Activated CD4-positive, alpha-beta T cell treated with anti-CD3 and anti-CD28 coated beads for 1 hour (primary cell): ENCODE results near the gene NATD1.
"Not testable (repeated sequence)": the region's sequence is repeated elsewhere in the genome, so short reads cannot be mapped to it uniquely, and the experiment has no call there.

Source experiments
- DNase-seq: peaks from one replicate; pipeline ENCODE4 v3.0.0-alpha.2; 2020

The NATD1 gene

DNA sequence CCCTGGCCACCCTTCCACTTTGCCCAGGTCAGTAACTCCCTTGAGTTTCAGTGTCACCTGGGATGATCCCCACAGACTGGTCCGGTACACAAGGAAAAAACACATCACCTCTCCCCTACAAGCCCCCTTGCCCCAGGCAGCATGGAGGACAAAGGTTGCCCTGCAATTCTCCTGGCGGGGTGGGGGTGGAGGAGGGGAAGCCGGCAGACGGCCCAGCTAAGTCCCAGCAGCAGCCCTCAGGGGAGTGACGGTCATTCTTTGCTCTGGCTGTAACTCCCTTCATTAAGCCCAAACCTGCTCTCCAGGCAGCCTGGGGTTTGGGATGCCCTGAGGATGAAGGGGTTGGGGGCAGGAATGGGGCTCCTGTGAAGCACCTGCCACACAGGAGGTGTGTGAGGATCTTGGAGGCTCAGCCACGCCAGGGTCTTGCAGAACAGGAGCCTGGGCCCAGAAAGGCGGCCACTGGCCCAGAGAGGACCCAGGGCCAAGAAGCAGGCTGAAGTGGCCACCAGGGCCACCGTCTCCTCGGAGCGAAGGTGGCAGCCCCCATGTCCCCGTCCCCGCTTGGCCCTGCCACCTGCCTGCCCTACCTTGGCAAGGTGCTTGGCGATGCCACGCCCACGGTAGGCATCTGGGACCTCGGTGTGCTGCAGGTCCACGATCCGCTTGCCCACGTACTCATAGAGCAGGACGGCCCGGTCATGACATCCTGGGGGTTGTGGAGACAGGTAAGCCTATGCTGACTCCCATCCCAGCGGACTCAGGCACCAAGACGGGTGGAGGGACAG lies 9.5 kb downstream of the NATD1 start:
- no peak for DNase-seq

DNA sequence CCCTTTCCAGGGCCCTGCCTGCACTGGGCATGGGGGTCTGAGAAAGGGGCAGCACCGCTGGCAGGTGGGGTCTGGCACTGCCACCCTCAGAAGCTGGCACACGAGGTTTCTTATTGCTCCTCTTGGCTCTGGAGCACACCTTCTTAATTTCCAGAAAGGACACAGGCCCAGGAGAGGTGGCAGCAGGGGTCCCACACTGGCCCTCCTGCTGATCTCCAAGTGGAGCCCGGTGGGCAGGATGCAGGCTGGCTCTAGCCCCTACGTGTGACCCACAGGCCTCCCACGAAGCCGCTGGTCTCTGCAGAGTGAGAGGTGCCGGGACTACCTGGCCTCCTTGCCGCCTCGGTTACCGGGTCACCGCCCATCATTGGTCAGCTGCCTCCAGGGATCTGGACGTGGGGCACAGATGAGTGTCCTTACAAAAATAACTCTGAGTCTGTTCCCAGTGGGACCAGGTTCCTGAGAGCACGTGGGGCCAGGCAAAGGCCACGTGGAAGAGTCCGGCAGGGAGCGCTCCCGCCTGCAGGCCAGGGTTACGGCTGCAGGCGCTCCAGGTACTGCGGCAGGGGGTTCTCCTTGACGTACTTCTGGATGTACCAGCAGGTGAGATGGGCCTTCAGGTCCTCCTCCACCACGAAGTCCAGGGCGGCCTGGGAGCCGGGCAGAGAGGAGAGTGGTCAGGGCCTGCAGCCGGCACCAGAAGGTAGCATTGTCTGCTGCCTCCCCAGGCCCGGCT lies 10.3 kb downstream of the NATD1 start:
- DNase-seq: no peak

DNA sequence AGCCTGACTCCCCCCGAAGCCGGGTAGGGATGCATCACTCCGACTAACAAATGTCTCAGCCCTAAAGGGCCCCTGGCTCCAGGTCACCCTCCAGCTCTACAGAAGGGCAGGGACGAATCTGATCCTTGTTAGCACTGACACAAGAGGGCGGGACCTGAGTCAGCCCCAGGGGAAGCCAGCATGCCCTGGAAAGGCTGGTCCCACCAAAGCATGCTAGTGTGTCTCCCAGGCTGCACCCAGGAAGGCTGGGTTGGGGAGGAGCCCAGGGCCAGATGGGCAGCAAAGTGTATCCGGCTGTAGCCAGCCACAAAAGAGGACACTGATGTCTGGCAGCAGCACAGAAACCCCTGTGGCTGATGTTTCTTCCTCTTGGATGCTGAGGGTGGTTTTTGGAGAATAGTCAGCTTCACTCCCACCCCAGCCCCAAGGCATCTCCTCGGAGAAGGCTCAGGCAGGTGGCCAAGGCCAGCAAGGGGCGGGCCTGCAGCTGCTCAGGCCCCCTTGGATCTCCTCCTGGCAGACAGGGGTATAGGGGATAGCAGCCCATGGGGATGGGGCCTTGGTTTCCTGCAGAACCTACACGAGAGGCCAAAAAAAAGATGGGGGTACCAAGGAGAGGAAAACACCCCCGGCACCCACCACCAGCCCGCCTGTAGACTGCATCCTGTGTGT lies 11.0 kb downstream of the NATD1 start:
- no peak for DNase-seq

DNA sequence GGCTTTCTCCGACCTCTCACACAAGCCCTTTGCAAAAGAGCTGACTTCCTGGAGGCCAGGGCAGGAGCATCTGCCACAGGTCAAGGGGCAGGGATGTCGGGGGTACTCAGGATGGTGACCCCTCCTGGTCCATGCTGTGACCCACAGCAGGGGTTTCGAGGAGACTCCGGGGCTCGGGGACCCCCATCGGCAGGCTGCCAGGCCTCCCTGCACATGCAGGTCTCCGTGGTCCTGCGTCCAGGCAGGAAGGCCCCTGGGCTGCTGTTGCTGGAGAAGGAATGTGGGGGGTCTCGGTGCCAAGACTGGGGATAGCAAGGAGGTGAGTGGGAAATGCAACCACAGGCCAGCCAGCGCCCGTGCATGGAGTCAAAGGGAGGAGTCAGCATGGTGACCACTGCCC lies 11.6 kb downstream of the NATD1 start:
- no peak for DNase-seq

DNA sequence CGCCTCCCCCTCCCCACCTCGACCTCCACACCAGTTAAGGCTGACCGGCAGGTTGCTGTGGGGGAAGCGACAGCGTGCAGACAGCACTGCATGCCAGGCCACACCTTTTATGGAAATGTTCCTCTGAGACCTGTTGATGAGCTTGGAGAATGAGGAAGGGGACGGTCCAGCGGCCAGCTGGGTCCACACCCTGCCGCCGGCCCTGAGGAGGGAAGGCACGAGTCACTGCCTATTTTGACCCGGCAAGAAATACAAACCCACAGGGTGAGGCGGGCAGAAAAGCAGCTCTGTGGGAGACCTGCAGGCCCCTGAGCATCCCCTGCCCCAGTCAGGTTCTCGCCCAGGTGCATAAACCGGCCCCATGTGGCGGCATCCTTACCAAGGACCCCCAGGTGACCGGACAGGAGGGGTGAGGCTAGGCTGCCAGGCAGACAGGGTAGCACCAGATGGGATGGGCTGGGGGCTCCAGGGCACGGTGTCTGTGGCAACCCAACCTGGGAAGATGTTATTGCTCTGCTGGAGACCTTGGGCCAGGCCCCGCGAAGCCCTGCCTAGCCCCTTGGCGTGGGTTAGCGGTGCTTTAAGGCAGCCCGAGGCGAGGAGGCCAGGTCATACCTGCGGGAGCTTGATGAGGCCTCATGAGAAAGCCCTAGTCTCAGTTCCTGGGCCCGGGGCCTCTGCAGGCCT lies 12.7 kb downstream of the NATD1 start:
- DNase-seq: no peak

DNA sequence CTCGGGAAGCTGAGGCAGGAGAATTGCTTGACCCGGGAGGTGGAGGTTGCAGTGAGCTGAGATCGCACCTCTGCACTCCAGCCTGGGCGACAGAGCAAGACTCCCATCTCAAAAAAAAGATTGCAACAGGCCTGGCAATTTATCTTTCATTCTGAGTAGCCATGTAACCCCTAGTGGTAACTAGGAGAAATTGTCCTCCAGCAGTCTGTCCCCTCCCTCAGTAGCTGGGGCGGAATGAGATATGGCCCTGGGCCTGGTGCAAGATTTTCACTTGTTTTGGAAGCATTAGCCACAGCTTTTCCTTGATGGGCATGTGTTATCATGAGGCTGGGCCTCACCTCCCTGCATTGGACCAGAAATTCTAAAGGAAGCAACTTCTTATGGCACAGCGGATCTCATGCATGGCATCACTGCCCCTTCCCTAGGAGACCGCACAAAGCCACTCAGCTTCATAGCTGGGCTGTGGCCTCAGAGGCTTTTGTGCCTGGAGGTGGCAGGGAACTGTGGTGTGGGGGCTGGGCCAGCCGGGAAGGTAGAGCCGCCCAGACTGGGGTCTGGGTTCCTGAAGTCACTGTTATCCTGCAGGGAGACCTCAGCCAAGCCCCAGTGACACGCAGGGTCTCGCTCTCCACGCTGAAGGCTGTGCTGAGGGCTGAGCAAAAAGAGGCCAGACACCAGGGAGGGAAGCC lies 13.4 kb downstream of the NATD1 start:
- no peak for DNase-seq

DNA sequence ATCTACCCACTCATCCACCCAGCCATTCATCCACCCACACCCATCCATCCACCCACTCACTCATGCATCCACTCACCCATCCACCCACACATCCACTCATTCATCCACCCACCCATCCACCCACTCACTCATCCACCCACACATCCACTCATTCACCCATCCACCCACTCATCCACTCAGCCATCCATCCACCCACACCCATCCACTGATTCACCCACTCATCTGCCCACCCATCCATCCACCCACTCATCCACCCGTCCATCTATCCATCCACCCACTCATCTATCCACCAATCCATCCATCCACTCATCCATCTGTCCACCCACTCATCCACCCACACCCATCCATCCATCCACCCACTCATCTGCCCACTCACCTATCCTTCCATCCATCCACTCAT lies 17.3 kb downstream of the NATD1 start:
- no peak for DNase-seq

DNA sequence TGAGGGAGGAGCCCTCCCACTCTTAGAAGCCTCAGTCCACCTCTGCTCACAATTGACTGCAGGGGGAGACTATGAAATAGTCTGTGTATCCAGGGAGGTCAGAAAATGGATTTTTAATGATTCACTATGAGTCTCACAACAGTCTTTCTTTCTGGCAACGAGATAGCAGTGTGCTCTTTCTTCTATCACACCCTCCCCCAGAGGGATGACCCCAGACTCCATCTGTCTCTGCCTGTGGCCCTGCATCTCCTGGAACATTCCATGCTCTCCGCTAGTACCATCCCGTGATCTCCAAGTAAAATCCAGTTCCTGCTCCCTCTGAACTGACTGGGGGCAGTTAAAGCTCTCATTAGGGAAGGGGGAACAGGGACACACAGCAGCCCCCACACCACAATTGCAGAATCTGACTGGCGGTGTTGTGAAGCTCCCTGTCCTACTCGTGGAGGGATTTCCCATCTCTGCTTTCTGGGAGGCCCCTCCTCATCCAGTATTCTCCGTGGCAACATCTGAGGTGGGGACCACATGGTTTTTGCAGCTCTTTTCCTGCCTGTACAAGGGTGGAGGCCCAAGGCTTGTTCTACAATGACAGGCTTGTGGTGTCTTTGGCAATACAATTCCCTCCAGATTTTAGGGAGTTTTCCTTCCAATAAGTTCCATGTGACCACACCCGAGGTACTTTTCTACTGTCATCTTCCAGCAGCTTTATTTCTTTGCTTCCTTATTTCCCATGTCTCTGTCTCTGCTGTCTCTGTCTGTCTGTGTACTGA lies 19.4 kb downstream of the NATD1 start:
- DNase-seq: no peak

DNA sequence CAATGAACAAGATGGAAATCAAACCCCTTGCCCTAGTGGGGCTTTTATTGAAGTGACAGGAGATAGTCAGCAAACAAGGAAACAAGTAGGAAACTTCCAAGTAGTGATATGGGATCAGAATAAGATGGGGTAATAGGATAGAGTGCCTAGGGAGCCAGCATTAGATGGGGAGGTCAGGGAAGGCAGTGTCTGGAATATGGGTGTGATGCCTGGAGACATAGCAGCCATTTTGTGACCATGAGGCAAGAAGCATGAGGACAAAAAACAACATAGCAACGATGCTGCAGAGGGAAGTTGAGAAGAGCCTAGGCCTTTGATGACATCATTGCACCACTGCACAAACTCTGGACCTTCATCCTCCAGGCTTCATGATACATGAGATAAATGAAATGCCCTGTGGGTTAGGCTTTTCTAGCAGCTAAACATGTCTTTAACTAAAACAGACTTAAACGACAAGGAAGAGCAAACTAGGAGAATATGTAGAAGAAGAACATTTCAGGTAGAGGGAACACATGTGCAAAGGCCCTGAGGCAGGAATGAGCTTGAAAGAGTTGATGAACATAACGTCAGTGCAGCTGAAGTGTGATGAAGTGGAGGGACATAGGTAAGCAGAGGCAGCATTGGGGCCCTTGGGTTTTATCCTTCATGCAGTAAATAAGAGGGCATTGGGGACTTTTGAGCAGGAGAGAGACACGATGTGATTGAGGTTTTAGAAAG lies 21.0 kb downstream of the NATD1 start:
- DNase-seq: no peak

DNA sequence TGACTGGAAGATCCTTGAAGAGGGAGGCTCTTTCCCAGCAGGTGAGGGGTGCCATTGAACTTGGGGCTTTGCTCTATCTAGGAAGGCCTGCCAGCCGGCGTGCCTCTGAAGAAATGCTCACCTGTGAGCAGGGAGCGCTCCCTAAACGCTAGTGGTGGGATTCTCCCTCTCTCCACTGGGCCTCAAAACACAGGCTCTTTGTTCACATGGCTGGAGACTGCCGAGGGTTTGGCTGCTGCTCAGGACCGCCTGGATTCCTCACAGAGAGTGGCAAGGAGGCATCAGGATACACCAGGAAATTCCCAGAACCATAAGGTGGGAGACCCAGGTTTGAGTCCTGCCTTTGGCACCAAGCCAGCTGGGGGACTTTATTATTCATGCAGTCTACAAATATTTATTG lies 21.7 kb downstream of the NATD1 start:
- no peak for DNase-seq

DNA sequence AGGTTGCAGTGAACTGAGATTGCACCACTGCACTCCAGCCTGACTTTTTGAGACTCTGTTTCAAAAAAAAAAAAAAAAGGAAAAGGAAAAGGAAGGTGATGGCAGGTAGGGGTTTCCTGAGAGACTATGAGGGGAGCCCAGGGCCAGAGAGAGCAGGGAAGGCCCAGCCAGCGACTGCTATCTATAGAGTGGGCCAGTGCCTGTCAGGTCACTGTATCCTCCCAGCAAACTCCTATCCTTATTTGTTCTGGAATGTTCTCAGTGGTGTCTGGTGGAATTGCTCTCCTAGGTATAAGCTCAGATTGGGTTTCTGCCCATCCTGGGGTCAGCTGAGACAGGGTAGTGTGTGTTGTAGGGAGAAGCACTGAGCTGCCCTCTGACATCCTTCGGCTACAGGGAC lies 24.4 kb downstream of the NATD1 start:
- DNase-seq: no peak

DNA sequence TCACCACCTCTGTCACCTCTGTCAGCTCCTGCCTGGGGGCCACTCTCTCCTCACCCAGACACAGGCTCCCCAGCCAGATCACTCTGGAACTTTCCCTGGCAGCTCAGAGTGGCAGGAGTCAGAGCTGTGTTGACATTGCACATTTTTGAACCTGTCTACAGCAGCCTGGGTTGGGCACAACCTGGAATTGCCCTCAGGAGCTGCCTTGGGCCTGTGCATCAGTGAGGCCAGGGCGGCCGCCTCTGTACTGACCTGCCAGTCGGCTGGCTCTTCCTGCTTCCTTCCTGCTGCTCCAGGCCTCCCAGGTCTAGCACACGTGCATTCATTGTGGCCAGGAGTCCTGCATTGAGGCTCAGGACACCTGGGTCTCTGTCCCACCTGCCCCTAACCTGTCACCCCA lies 25.1 kb downstream of the NATD1 start:
- no peak for DNase-seq

DNA sequence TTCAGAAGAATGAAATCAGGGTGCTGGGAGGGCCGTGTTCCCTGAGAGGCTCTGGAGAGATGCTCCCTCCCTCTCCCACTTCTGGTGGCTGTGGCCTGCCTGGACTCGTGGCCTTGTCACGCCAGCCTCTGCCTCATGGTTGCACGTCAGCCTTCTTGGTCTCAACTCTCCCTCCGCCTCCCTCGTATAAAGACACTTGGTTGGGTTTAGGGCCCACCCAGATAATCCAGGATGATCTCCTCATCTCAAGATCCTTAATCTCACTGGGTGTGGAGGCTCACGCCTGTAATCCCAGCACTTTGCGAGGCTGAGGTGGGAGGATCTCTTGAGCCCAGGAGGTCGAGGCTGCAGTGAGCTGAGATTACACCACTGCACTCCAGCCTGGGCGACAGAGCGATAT lies 25.9 kb downstream of the NATD1 start:
- not testable (repeated sequence) for DNase-seq

DNA sequence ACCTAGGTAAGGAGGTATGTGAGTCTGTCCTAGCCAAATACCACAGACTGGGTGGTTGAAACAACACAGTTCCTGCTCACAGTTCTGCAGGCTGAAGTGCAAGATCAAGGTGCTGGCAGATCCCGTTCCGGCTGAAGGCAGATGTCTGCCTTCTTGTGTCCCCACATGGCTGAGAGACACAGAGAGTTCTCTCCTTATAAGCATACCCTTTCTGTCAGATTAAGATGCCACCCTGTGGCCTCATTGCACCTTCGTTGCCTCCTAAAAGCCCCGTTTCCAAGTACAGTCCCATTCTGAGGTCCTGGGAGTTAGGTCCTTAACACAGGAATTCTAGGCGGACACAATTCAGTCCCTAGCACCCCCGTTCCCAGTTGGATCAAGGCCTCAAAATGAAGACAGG lies 30.1 kb downstream of the NATD1 start:
- no peak for DNase-seq

DNA sequence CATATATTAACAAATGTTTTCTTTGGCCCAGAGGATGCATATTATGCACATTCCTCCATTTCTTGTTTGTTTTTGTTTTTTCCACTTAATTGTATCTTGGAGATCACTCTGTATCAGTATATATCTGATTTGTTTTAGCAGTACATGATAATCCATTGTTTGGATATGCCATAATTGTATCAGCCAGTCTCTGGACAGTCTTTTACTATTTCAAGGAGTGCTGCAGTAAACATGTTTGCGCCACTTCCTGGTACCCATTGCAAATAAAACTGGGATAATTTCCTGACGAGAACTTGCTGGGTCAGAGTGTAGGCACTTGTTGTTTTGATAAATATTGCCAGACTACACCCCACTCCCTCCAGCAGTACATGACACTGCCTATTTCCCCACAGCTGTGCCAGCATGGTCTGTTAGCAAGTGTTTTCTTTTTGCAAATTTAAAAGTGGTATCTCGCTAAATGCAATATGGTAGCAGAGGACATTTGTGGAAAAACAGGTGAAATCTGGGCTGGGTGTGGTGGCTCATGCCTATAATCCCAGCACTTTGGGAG lies 34.3 kb downstream of the NATD1 start:
- no peak for DNase-seq

DNA sequence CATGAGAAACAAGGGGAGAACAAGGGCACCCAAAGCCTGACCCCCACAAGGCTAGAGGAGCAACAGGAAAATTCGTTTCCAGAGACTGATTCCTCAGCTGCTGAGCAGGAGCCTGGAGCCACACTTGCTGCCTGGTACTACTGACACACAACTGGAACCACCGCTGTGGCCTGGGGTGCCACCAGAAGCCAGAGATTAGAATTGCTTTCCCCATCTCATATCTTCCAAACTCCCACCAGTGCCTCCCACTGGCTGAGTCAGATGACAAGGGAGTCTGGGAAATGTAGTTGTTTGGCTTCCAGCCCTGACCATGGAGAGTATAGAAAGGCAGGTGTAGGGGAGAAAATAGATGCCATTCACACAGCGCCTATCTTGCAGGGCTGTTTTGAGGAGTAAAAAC lies 35.1 kb downstream of the NATD1 start:
- no peak for DNase-seq

DNA sequence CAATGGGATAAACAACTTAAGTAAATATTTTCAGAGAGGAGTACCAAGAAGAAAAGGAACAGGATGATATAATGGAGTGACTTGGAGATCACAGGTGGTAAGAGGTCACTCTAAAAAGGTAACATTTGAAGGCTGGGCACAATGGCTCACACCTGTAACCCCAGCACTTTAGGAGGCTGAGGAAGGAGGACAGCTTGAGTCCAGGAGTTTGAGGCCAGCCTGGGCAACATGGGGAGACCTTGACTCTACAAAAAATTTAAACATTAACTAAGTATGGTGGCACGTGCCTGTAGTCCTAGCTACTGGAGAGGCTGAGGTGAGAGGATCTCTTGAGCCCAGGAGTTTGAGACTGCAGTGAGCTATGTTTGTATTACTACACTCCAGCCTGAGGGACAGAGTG lies 35.9 kb downstream of the NATD1 start:
- no peak for DNase-seq

DNA sequence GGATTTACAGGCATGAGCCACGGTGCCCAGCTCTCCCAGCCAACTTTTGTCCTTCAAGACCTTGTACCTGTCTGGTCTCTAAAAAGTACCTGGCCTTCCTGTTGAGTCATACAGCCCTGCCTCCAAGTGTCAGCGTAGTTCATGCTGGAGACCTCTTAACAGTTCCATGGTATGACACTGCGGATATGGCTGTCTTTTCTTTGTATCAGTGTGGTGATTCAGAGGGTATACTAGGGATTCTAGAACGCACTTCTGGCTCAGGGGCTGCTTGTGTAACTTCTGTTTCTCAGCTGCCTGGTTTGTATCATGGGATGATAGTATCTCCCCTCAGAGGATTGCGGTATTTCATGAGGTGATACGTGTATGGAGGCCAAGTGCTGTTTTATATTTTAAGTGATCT lies 37.3 kb downstream of the NATD1 start:
- DNase-seq: no peak

DNA sequence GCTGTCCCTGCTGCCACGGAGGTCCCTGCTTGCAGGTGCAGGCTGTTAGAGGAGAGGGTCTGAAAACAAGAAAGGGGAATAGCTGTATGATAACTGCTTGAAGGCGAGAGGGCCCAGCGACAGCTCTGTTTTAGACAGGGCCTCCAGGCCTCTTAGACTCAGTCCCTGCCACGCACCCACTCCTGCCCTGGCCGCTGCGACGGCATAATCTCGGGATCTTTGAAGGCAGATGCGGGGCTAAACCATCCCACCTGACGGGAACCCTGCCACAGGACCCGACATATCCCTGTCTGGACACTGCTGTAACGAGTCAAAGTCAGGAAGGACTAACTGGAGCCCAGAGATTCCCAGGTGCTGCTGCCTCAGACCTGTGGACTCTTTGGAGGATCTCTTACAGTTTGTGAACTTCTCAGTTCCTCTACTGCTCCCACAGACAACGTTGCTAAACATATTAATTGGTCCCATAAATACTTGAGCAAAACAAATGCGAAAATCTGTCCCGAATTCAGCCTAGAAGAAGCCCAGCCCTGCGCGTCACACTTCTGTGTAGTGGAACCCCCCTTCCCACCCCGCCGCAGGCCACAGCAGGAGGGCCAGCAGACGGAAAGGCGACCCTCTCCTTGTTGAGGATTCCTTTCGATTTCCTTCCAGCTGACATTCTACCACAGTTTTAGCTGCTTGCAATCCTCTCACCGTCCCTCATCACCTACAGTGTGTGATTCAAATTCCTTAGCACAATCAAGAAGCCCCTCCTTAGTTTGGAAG lies 38.3 kb downstream of the NATD1 start:
- no peak for DNase-seq
